GM12891 (cell line): ENCODE data around the gene TIAM2.

ENCODE experiments used
- POLR2A ChIP-seq: IDR thresholded peaks from 2 replicates; pipeline ENCODE4 v1.6.1; 2011; ENCODE audit warnings: low read depth, low read length, control low read depth
- POLR2AphosphoS5 ChIP-seq: IDR thresholded peaks from 2 replicates; pipeline ENCODE4 v1.6.1; 2011; ENCODE audit warnings: low read depth, low read length, control low read depth

GRCh38 chr6:155212106-155212505 lies 217.0 kb downstream of the TIAM2 start:
- TF ChIP-seq POLR2A (no peak), POLR2AphosphoS5 (no peak)
